Measurements from ENCODE around the gene EPHB6. TPM values are rescaled to one million over a fixed set of nuclear protein-coding genes. Genes with fewer than 3 reads are reported as not detected.

The EPHB6 gene
- total RNA-seq, 1 donor, result 11.0 TPM

DNA sequence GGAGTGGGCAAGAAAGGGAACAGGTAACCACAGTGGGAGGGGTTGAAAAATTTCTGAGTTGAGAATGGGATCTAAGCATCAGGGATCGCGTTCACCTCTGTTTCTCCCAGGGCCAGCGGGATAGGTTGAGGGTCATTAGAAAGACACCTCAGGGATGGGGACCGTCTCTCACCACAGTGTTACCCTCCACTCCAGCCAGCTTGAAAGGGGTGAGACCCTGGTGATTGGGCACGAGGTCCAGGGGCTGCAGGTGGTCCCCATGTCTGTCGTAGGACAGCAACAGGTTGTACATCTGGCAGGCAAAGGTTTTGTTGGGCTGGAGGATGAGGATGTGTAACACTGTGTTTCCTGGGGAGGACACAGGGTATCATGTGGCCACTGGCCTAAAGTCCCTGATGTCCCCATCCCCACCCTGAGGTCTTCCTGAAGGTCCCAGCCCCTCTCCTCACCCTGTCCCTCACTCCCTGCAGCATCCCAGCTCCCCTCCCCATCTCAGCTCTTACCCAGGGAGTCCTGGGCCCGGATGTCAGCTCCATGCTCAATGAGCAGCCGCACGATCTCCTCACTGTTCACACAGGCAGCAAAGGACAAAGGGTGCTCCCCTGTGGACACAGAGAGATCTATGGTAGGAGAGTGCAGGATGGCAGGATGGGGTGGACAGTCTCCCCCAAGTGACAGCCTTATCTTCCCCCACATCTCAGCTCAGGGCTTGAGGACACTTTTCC is 21.5 kb downstream of the EPHB6 start:
- TF ChIP-seq, protein P1, sequence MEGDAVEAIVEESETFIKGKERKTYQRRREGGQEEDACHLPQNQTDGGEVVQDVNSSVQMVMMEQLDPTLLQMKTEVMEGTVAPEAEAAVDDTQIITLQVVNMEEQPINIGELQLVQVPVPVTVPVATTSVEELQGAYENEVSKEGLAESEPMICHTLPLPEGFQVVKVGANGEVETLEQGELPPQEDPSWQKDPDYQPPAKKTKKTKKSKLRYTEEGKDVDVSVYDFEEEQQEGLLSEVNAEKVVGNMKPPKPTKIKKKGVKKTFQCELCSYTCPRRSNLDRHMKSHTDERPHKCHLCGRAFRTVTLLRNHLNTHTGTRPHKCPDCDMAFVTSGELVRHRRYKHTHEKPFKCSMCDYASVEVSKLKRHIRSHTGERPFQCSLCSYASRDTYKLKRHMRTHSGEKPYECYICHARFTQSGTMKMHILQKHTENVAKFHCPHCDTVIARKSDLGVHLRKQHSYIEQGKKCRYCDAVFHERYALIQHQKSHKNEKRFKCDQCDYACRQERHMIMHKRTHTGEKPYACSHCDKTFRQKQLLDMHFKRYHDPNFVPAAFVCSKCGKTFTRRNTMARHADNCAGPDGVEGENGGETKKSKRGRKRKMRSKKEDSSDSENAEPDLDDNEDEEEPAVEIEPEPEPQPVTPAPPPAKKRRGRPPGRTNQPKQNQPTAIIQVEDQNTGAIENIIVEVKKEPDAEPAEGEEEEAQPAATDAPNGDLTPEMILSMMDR (IDR thresholded peaks at IDR 0.05; ENCODE audit: insufficient read depth, low read length), result no peak
- no peak for DNase-seq (ENCODE audit: low read depth)
- no peak overlapping the region for H3K4me3 ChIP-seq (ENCODE audit: low read depth, low read length)

- TF ChIP-seq, protein P1 (IDR thresholded peaks at IDR 0.05; ENCODE audit: insufficient read depth, low read length), result no peak
- DNase-seq (ENCODE audit: low read depth), result no peak
- H3K4me3 ChIP-seq (ENCODE audit: low read depth, low read length), result no peak overlapping the region
Measured at GRCh38 chr7:142876991-142877910, 22.4 kb downstream of the EPHB6 start.

DNA sequence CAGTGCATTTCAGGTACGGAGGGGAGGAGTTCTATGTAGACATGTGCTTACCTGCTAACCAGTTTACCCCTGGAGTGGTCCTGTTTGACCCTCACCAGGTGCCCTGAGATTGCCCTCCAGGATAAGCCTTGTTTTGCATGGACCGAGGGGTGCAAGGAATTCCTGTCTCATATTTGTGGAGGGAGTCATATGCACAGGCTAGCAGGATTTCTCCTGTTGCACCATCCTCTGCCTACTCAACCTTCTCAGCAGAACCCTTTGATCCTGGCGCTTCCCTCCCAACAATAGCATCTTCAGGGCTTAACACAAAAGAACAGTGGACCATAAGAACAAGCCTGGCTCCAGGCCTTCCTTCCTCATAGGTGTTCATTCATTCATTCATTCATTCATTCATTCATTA is 23.4 kb downstream of the EPHB6 start:
- no peak overlapping the region for H3K4me3 ChIP-seq (ENCODE audit: low read depth, low read length)
- DNase-seq (ENCODE audit: low read depth), result no peak
- TF ChIP-seq, protein P1 (IDR thresholded peaks at IDR 0.05; ENCODE audit: insufficient read depth, low read length), result no peak

DNA sequence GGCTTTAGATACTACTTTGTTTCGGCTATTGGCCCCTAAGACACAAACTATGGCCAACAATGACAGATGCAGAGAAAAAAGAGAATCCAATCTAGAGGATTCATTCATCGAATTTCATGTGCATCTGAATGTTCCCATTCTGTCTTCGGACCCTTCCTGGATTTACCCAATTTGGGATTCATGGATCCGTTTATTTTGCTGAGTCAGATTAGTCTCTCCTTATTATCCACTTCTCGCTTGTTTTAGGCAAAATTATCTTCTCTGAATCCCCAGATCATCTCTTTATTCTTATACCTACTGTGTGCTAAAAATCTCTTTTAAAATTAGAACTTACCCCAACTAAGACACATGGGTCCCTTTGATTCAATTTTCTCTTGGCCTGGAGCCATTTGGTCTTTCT is 24.2 kb downstream of the EPHB6 start:
- H3K4me3 ChIP-seq (ENCODE audit: low read depth, low read length), result no peak overlapping the region
- TF ChIP-seq, protein P1 (IDR thresholded peaks at IDR 0.05; ENCODE audit: insufficient read depth, low read length), result no peak
- DNase-seq (ENCODE audit: low read depth), result no peak

DNA sequence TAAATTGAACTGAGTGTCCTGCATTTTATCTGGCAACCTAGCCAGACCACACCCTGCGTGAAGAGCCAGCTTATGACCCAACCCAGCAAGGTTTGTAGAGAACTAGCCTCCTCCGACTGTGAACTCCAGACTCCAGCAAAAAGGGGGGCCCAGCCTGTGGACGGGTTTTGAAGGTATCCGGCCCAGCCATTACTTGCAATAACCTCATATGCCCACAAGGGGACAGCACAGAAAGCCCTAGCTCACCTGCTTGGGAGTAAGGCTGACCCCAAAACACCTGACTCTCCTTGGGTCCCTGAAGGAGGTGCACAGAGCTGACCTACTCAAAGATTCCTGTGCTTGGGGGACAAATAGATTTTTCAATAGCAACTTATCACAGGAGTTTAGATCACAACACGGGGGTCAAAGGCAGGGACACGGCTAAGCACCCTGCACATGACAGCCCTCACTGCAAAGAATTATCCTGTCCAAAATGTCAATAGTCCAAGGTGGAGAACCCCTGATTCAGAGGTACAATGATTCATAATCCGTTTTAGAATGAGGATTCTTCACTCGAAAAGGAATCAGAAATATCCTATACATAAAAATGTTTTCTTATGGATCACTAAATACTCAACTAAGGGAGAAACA is 26.1 kb downstream of the EPHB6 start:
- H3K4me3 ChIP-seq (ENCODE audit: low read depth, low read length), result no peak overlapping the region
- TF ChIP-seq, protein P1 (IDR thresholded peaks at IDR 0.05; ENCODE audit: insufficient read depth, low read length), result peak; percentile 91
- peak; percentile 35 for DNase-seq (ENCODE audit: low read depth)

GRCh38 chr7:142881586-142882337 is 26.9 kb downstream of the EPHB6 start:
- H3K4me3 ChIP-seq (ENCODE audit: low read depth, low read length), result no peak overlapping the region
- TF ChIP-seq, protein P1 (IDR thresholded peaks at IDR 0.05; ENCODE audit: insufficient read depth, low read length), result no peak
- DNase-seq (ENCODE audit: low read depth), result no peak
